HCT116 (cell line): ENCODE data around the gene SUPT3H. TPM values are rescaled to one million over a fixed set of nuclear protein-coding genes. Genes with fewer than 3 reads are reported as not detected.

Source experiments
- ATAC-seq: fragments of 200-7000 bp; cut with Tn5 transposase; 2 replicates; pipeline ENCODE4 v1.9.1; 2020; ENCODE audit warnings: mild to moderate bottlenecking, moderate library complexity
- BruUV-seq: library from RNA; stranded (reverse); fragments of 400-500 nt; replicated peaks from 2 replicates; lab custom pipeline; 2021; lab: Mats Ljungman, UMichigan
- CTCF ChIA-PET: fragments of 300-600 bp; sonication (Branson Sonifier 250); formaldehyde crosslinking; loops from one replicate; lab custom pipeline; 2021; ENCODE audit warnings: antibody characterized with exemption; lab: Charles Lee
- POLR2A ChIA-PET: fragments of 300-600, 350-600 bp; sonication (Branson Sonifier 250); formaldehyde crosslinking; loops from one replicate; lab custom pipeline; 2021; ENCODE audit warnings: antibody characterized with exemption; lab: Charles Lee
- RAD21 ChIA-PET, 2 experiments: fragments of 300-600 bp; sonication (Branson Sonifier 250); formaldehyde crosslinking; loops; one replicate each; lab custom pipeline; 2023; ENCODE audit warnings: low total read pairs in 2 of 2; ENCODE audit not compliant: uncharacterized antibody in 2 of 2, unreplicated experiment in 2 of 2, low non-redundant PET in 1 of 2; lab: Charles Lee
- DNase-seq: peaks from one replicate; pipeline ENCODE4 v3.0.0-alpha.2; 2010; ENCODE audit warnings: low read depth, low spot score
- H2AFZ ChIP-seq: fragments of 200-600 bp; shearing (Covaris generic), sonication (generic); 2 replicates; pipeline ENCODE4 v1.6.1; 2017; ENCODE audit warnings: low read depth, mixed run types, mixed read lengths, antibody characterized with exemption, low read length; ENCODE audit not compliant: poor library complexity, severe bottlenecking
- H3K27ac ChIP-seq: 2 replicates; pipeline ENCODE4 v1.5.1; 2012; ENCODE audit warnings: low read depth, low read length
- H3K27me3 ChIP-seq: fragments of 200-600 bp; sonication (generic); 2 replicates; pipeline ENCODE4 v1.6.1; 2016; ENCODE audit warnings: mixed run types, low read length, mixed read lengths; ENCODE audit not compliant: insufficient read depth
- H3K36me3 ChIP-seq, 2 experiments: fragments of 200-500 bp in 1 of 2; fragments of 200-600 bp in 1 of 2; sonication (Bioruptor generic) in 1 of 2; sonication (generic) in 1 of 2; 2 replicates each; pipeline versions ENCODE4 v1.5.1 to v1.6.1; 2014 to 2016; ENCODE audit warnings: low read length in 2 of 2, inconsistent platforms in 1 of 2, mixed read lengths in 1 of 2, mixed run types in 1 of 2; ENCODE audit not compliant: insufficient read depth in 2 of 2, control insufficient read depth in 1 of 2
- H3K4me1 ChIP-seq, 2 experiments: fragments of 200-600 bp in 1 of 2; sonication (generic) in 1 of 2; 2 replicates each; pipeline versions ENCODE4 v1.5.1 to v1.6.1; 2012 to 2017; ENCODE audit warnings: low read length in 2 of 2, inconsistent platforms in 1 of 2, mild to moderate bottlenecking in 1 of 2, mixed read lengths in 1 of 2, mixed run types in 1 of 2, moderate library complexity in 1 of 2; ENCODE audit not compliant: insufficient read depth in 2 of 2, control insufficient read depth in 1 of 2
- H3K4me2 ChIP-seq: fragments of 200-600 bp; sonication (generic); 2 replicates; pipeline ENCODE4 v1.6.1; 2017; ENCODE audit warnings: mixed run types, low read length, mixed read lengths
- H3K4me3 ChIP-seq, 2 experiments: fragments of 200-600 bp in 1 of 2; sonication (generic) in 1 of 2; replicated peaks in 1 of 2; 2 replicates each; pipeline ENCODE4 v1.5.1; 2011 to 2016; ENCODE audit warnings: low read length in 2 of 2, control low read depth in 1 of 2, low read depth in 1 of 2, mild to moderate bottlenecking in 1 of 2, mixed read lengths in 1 of 2, mixed run types in 1 of 2
- H3K79me2 ChIP-seq: fragments of 200-600 bp; sonication (generic); 2 replicates; pipeline ENCODE4 v1.6.1; 2017; ENCODE audit warnings: mild to moderate bottlenecking, mixed run types, low read length, moderate library complexity, mixed read lengths; ENCODE audit not compliant: insufficient read depth
- H3K9ac ChIP-seq: fragments of 200-600 bp; sonication (generic); 2 replicates; pipeline ENCODE4 v1.6.1; 2016; ENCODE audit warnings: low read length, mixed read lengths
- H3K9me2 ChIP-seq: fragments of 200-600 bp; sonication (generic), shearing (Covaris generic); 2 replicates; pipeline ENCODE4 v1.6.1; 2017; ENCODE audit warnings: mixed run types, mild to moderate bottlenecking, moderate library complexity; ENCODE audit not compliant: insufficient read depth
- H3K9me3 ChIP-seq, 2 experiments: fragments of 200-500 bp in 1 of 2; fragments of 200-600 bp in 1 of 2; sonication (Bioruptor generic) in 1 of 2; sonication (generic) in 1 of 2; 2 replicates each; pipeline ENCODE4 v1.6.1; 2014 to 2017; ENCODE audit warnings: low read length in 2 of 2, mixed read lengths in 2 of 2, inconsistent platforms in 1 of 2, low read depth in 1 of 2, mild to moderate bottlenecking in 1 of 2, mixed run types in 1 of 2, moderate library complexity in 1 of 2; ENCODE audit not compliant: control insufficient read depth in 1 of 2, insufficient read depth in 1 of 2
- H4K20me1 ChIP-seq: fragments of 200-600 bp; sonication (generic), shearing (Covaris generic); 2 replicates; pipeline ENCODE4 v1.6.1; 2017; ENCODE audit warnings: mixed run types, mild to moderate bottlenecking, moderate library complexity; ENCODE audit not compliant: insufficient read depth
- EGR1 ChIP-seq: IDR thresholded peaks from 2 replicates; pipeline ENCODE4 v1.6.1; 2012; ENCODE audit warnings: low read depth
- ELF1 ChIP-seq: IDR thresholded peaks from 2 replicates; pipeline ENCODE4 v1.6.1; 2012; ENCODE audit warnings: low read depth, borderline replicate concordance
- EZH2 ChIP-seq: fragments of 200-600 bp; sonication (generic); IDR thresholded peaks from 2 replicates; pipeline ENCODE4 v1.6.1; 2017; ENCODE audit warnings: antibody characterized with exemption, mixed run types
- EZH2phosphoT487 ChIP-seq: fragments of 200-600 bp; IDR thresholded peaks from 2 replicates; pipeline ENCODE4 v1.6.1; 2018; ENCODE audit warnings: antibody characterized with exemption, borderline replicate concordance
- FOSL1 ChIP-seq: IDR thresholded peaks from 2 replicates; pipeline ENCODE4 v1.6.1; 2012; ENCODE audit warnings: low read depth
- POLR2A ChIP-seq: IDR thresholded peaks from 2 replicates; pipeline ENCODE4 v1.7.0; 2011; ENCODE audit warnings: borderline replicate concordance; ENCODE audit not compliant: insufficient read depth, insufficient read length; ENCODE audit errors: extremely low read depth
- POLR2AphosphoS5 ChIP-seq: IDR thresholded peaks from 2 replicates; pipeline ENCODE4 v1.6.1; 2011; ENCODE audit warnings: mild to moderate bottlenecking, low read depth, low read length, moderate library complexity
- SIN3A ChIP-seq: IDR thresholded peaks from 2 replicates; pipeline ENCODE4 v1.6.1; 2012; ENCODE audit warnings: low read depth
- SRF ChIP-seq: IDR thresholded peaks from 2 replicates; pipeline ENCODE4 v1.6.1; 2012; ENCODE audit warnings: low read depth
- TCF7L2 ChIP-seq: IDR thresholded peaks from 2 replicates; pipeline ENCODE4 v1.7.0; 2011; ENCODE audit warnings: borderline replicate concordance, inconsistent platforms; ENCODE audit not compliant: insufficient read depth, insufficient read length; ENCODE audit errors: extremely low read depth
- ZNF274 ChIP-seq: fragments of 200-500 bp; sonication (Bioruptor generic); IDR thresholded peaks from 2 replicates; pipeline ENCODE4 v1.6.1; 2014; ENCODE audit warnings: mild to moderate bottlenecking, low read depth, low read length, inconsistent platforms
- intact Hi-C: fragments of 100-400 bp; cut with micrococcal nuclease; formaldehyde crosslinking; loops from 2 replicates; pipeline ENCODE4 v1.10.0; 2022
- total RNA-seq: library from RNA; stranded (reverse); gene quantifications from one replicate; pipeline ENCODE4 v1.2.1, GENCODE V29; 2021; ENCODE audit not compliant: unreplicated experiment
- TF ChIP-seq, protein P1 (sequence below): IDR thresholded peaks from 2 replicates; pipeline ENCODE4 v1.6.1; 2012
- TF ChIP-seq, protein P2 (sequence below): IDR thresholded peaks from 2 replicates; pipeline ENCODE4 v1.6.1; 2012; ENCODE audit warnings: low read depth
- TF ChIP-seq, protein P3 (sequence below): IDR thresholded peaks from 2 replicates; pipeline ENCODE4 v1.6.1; 2011; ENCODE audit warnings: mild to moderate bottlenecking, low read length, moderate library complexity; ENCODE audit not compliant: insufficient replicate concordance; ENCODE audit errors: extremely low read depth

The SUPT3H gene
- total RNA-seq, 1 experiment from 2014 or later, result 7.4 TPM

- no peaks in the 10 kb centered on the region for H3K27me3 ChIP-seq
- no TSS peak for BruUV-seq
- ChIA-PET POLR2A (no interaction called here), RAD21 (no interaction called here), CTCF (no interaction called here)
- H3K36me3 ChIP-seq, result no peaks in the 10 kb centered on the region
- H3K79me2 ChIP-seq, result no peaks in the 10 kb centered on the region
- DNase-seq (no peak), ATAC-seq (no peak)
- no peak overlapping the region for H3K4me3 ChIP-seq
- no peak overlapping the region for H3K4me2 ChIP-seq
- no peaks in the 10 kb centered on the region for H3K9me3 ChIP-seq
- no peaks in the 10 kb centered on the region for H4K20me1 ChIP-seq
- H3K4me1 ChIP-seq, result no peaks in the 10 kb centered on the region
- H3K9me2 ChIP-seq, result no peaks in the 10 kb centered on the region
- intact Hi-C loops, result no loop called here
- H3K9ac ChIP-seq, result no peak overlapping the region
- H3K27ac ChIP-seq, result no peak overlapping the region
- no peak overlapping the region for H2AFZ ChIP-seq
- TF ChIP-seq POLR2A, result no peak
- no peak for TF ChIP-seq TCF7L2
- TF ChIP-seq ELF1, result no peak
- TF ChIP-seq SIN3A, result no peak
- TF ChIP-seq, protein P1, sequence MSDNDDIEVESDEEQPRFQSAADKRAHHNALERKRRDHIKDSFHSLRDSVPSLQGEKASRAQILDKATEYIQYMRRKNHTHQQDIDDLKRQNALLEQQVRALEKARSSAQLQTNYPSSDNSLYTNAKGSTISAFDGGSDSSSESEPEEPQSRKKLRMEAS, result no peak
- TF ChIP-seq EZH2phosphoT487, result no peak
- no peak for TF ChIP-seq POLR2AphosphoS5
Measured at GRCh38 chr6:45255434-45255833, 122.3 kb downstream of the SUPT3H start.

DNA sequence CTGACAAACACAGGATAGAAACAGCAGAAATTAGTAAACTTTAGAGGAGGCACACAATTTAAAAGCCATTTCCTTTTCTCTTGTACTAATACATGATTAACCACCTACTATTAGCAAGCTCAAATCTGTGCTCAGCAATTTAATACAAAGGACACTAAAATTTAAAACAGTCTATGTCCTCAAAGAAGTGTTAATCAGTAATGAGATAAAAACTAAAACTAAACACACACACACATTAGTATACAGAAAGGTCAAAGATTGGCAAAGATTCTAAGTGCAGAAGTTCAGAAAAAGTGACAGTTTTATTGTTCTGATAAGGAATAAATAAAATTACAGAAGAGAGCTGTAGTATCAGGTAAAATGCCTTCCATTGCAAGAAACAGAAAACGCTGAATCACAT, 123.5 kb downstream of the SUPT3H start:
- ChIA-PET RAD21 (no interaction called here), POLR2A (no interaction called here)
- Histone ChIP-seq H3K9me2 (no peaks in the 10 kb centered on the region), H3K27me3 (no peaks in the 10 kb centered on the region), H3K79me2 (no peaks in the 10 kb centered on the region), H3K4me1 (no peaks in the 10 kb centered on the region), H3K4me2 (no peak overlapping the region), H3K36me3 (no peaks in the 10 kb centered on the region), H3K9me3 (no peaks in the 10 kb centered on the region), H3K27ac (no peak overlapping the region), H2AFZ (no peak overlapping the region)
- no peak for DNase-seq
- ATAC-seq, result no peak
- TF ChIP-seq TCF7L2 (no peak), SIN3A (no peak), SRF (no peak), EZH2 (no peak), EGR1 (no peak), FOSL1 (no peak), ZNF274 (no peak)
- TF ChIP-seq, protein P2, sequence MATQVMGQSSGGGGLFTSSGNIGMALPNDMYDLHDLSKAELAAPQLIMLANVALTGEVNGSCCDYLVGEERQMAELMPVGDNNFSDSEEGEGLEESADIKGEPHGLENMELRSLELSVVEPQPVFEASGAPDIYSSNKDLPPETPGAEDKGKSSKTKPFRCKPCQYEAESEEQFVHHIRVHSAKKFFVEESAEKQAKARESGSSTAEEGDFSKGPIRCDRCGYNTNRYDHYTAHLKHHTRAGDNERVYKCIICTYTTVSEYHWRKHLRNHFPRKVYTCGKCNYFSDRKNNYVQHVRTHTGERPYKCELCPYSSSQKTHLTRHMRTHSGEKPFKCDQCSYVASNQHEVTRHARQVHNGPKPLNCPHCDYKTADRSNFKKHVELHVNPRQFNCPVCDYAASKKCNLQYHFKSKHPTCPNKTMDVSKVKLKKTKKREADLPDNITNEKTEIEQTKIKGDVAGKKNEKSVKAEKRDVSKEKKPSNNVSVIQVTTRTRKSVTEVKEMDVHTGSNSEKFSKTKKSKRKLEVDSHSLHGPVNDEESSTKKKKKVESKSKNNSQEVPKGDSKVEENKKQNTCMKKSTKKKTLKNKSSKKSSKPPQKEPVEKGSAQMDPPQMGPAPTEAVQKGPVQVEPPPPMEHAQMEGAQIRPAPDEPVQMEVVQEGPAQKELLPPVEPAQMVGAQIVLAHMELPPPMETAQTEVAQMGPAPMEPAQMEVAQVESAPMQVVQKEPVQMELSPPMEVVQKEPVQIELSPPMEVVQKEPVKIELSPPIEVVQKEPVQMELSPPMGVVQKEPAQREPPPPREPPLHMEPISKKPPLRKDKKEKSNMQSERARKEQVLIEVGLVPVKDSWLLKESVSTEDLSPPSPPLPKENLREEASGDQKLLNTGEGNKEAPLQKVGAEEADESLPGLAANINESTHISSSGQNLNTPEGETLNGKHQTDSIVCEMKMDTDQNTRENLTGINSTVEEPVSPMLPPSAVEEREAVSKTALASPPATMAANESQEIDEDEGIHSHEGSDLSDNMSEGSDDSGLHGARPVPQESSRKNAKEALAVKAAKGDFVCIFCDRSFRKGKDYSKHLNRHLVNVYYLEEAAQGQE, result no peak
- TF ChIP-seq, protein P3, sequence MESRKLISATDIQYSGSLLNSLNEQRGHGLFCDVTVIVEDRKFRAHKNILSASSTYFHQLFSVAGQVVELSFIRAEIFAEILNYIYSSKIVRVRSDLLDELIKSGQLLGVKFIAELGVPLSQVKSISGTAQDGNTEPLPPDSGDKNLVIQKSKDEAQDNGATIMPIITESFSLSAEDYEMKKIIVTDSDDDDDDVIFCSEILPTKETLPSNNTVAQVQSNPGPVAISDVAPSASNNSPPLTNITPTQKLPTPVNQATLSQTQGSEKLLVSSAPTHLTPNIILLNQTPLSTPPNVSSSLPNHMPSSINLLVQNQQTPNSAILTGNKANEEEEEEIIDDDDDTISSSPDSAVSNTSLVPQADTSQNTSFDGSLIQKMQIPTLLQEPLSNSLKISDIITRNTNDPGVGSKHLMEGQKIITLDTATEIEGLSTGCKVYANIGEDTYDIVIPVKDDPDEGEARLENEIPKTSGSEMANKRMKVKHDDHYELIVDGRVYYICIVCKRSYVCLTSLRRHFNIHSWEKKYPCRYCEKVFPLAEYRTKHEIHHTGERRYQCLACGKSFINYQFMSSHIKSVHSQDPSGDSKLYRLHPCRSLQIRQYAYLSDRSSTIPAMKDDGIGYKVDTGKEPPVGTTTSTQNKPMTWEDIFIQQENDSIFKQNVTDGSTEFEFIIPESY, result no peak
- TF ChIP-seq, protein P1, result no peak
- TF ChIP-seq, all 23 proteins: peak for 0
- intact Hi-C loops, result no loop called here
- Histone ChIP-seq H3K9ac (no peak overlapping the region), H4K20me1 (no peaks in the 10 kb centered on the region), H3K4me3 (no peak overlapping the region)
- CTCF ChIA-PET, result no interaction called here
- BruUV-seq, result no TSS peak
